Mammary epithelial cell (primary cell): Measurements from ENCODE around the gene CCDC13.

ENCODE experiments used
- CTCF ChIP-seq, 2 donors: IDR thresholded peaks in 1 of 2; conservative IDR thresholded peaks in 1 of 2; 2 replicates each; pipeline ENCODE4 v1.5.1; 2011 to 2012; ENCODE audit warnings: inconsistent platforms in 2 of 2, low read length in 2 of 2, mild to moderate bottlenecking in 2 of 2, control low read depth in 1 of 2, low read depth in 1 of 2; ENCODE audit not compliant: insufficient read depth in 1 of 2; ENCODE audit errors: extremely low read depth in 1 of 2
- EZH2 ChIP-seq: IDR thresholded peaks from 2 replicates; pipeline ENCODE4 v1.6.1; 2012; ENCODE audit warnings: low read length, inconsistent platforms, borderline replicate concordance

DNA sequence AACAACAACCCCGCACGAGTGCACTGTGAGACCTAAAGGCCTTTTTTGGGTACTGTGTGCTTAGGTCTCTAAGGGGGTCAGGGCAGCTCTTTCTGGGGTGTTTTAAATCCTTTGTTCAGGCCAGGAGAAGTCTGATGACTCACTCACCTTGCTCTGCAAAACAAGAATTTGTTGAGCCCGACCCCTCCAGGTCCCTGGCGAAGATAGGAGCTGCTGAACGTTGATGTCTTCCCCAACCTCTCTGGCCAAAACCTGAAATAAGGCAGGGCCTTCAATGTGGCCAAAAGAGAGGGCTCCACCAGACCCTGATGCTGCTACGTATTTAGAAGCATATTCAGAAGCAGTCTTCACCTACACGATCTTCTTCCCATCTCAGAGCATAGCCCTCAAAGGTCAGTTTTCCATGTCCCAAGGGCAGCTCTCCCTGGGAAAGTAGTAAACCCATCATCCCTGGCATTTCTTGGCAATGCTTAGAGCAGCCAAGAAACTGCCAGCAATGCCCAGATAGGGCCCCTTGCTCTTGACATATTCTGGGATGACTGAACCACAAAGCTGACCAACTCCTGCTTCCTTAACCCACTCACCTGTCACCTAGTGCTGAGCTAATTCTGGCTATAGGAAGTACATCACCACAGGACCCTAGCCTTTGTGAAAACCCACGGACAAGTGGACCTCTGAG lies 27.1 kb downstream of the CCDC13 start:
- TF ChIP-seq CTCF (conservative IDR thresholded peaks at IDR 0.05 in 1 of 2, IDR thresholded peaks at IDR 0.05 in 1 of 2; ENCODE audit: extremely low read depth in 1 of 2, insufficient read depth in 1 of 2, low read depth in 1 of 2, low read length in 2 of 2) (no peak), EZH2 (no peak)
